GM18909 (cell line): Measurements from ENCODE around the gene ATF6B.
"Not testable (repeated sequence)": the region's sequence is repeated elsewhere in the genome, so short reads cannot be mapped to it uniquely, and the experiment has no call there.

Experiments used
- ATAC-seq: cut with Tn5 transposase; IDR thresholded peaks from one replicate; pipeline ENCODE4 v1.9.1; 2021; ENCODE audit warnings: mild to moderate bottlenecking; ENCODE audit not compliant: unreplicated experiment, poor library complexity

The ATF6B gene

DNA sequence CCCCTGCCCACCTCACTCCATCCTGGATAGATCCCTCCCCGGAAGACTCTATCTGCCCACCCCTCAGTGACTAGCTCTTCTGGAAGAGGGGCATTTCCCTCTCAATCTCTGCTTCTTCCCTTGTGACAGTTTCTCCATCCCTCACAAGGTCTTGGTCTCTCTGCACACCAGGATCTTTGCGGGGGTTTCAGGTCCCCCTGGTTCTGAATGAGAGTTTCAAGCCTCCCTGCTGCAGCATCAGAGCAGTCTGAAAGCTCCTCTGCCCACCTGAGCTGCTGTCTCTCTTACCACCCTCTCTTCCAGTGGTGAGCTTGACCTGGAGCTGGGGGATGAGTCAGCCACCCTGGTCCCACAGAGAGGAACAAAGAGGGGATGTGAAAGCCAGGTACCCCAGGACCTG is 43.3 kb downstream of the ATF6B start:
- no peak for ATAC-seq

- ATAC-seq, result no peak
Observed at GRCh38 chr6:32083812-32084768, 44.0 kb downstream of the ATF6B start.

- no peak for ATAC-seq
Observed at GRCh38 chr6:32082935-32083334, 45.1 kb downstream of the ATF6B start.

DNA sequence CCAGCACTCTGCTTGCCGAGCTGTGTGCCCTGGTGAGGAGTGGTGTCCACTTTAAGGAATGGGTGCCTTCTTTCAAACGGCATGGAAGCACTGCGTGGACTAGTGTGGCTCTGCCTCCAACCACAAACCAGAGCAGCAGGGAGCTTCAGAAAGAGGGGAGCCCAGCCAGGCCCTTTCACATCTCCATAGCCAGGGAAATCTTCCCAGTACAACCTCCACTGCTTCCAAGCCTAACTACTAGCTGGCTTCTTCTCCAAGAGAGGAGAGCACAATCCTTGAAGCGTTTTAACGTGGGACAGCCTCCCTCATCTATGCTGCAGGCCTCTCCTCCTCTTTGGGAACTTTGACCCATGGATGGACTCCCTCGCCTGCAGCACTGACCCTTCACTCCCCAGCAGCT is 45.6 kb downstream of the ATF6B start:
- no peak for ATAC-seq

DNA sequence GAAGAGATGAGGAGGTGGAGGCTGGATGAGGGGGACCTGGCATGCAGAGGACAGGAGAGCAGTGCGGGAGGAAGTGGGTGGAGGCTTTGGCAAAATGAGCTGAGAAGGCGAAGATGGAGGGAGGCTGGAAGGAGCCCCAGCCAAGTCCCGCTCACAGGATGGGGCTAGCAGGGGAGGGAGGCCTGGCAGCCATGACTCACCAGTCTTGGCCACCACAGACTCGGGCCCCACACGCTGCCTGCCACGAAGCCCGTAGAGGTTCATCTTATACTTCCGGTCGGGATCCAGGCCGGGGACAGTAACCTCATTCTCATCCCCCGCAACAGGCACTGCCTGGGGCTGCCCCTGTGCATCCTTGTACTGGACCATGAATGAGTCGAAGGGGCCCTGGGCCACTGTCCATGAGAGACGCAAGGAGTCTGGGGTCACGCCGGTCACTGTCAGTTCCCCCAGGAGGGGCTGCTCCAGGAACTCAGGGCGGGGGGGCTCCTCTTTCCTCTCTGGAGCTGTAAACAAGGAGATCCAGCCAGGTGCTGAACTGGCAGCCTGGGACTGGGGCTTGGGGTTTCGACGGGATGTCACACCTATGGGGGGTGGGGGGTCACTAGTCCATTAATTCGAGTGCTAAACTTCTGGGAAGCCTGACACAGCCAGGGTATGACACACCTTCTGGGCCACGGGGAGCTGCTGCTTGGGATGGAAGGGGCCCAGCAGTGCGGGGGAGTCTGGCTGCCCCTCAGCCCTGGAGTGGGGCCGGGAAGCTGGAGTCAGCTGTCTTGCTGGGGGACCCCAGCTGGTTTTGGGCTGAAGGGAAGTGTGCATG is 46.7 kb downstream of the ATF6B start:
- ATAC-seq, result no peak

GRCh38 chr6:32079566-32080290 is 48.3 kb downstream of the ATF6B start:
- no peak for ATAC-seq

DNA sequence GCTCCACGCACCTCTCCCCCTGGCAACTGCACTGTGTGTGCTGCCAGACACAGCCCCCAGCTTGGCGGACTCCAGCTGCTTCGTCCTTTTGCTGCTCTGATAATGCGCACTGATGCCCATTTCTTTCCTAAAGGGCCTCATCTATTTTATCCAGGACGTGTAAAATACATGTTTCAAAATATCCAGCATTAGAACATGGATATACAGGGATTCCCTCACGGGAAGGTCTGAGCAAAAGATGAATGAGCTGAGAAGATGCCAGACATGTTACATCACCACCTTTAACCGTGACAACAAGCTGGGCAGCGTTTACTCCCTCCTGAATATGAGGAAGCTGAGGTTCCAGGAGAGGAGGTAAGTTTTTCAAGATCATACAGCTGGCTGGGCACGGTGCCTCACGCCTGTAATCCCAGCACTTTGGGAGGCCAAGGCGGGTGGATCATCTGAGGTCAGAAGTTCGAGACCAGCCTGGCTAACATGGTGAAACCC is 51.7 kb downstream of the ATF6B start:
- ATAC-seq, result no peak

DNA sequence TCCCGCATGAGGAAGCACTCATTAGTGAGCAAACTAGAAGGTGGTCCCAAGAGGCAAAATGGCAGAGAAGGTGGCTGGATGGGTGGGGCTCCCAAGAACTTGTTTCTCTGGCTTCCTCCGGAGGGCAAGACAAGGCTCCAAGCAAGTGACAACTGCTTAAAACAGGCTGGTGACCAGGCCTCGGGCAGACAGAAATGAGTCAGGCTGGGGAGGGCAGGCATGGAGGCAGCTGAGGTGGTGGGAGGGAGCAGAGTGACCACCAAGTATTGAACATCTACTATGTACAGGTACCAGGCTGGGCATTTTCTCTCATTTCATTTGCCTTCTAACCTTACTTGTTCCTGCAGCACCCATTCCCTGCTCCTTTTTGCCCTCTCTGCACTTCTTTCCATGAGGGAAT is 52.3 kb downstream of the ATF6B start:
- no peak for ATAC-seq

GRCh38 chr6:32074996-32075532 is 53.0 kb downstream of the ATF6B start:
- no peak for ATAC-seq

- no peak for ATAC-seq
Observed at GRCh38 chr6:32073613-32074012, 54.4 kb downstream of the ATF6B start.

GRCh38 chr6:32073101-32073500 is 54.9 kb downstream of the ATF6B start:
- ATAC-seq, result no peak

DNA sequence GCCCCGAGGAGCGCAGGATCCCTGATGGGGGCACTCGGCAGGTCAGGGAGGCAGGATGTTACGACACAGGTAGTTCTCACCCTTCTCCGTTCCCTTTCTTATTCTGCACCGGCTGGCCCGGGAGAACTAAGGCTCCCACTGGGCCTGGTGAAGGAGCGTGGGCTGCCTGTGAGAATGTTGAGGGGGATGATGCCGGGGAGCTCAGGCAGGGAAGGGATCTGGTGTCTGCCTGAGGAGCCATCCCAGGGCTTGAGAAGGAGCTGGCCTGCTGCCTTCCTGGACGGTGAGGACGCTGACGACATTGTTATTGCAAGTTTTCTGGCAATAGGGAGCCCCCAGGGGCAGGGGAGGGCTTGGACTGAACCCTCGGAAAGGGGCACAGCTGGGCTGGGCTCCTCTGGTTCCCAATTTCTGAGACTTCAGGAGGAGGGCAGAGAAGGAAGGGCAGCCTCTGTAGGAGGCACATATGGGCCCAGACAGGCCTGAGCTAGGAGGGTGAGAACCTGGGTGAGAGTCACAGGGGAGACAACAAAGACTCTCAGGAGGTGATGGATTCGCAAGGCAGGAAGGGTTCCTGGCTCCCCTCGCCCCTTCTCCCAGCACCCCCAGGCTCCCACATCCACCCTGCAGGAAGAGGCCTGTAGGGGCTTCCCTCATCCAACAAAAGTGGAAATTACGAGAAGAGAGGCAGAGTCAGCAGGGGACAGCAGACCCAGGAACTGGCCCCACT is 57.1 kb downstream of the ATF6B start:
- no peak for ATAC-seq

- no peak for ATAC-seq
Observed at GRCh38 chr6:32069878-32070515, 58.0 kb downstream of the ATF6B start.

- no peak for ATAC-seq
Observed at GRCh38 chr6:32069460-32069859, 58.6 kb downstream of the ATF6B start.

- ATAC-seq, result no peak
Observed at GRCh38 chr6:32068867-32069266, 59.2 kb downstream of the ATF6B start.

GRCh38 chr6:32068315-32068714 is 59.7 kb downstream of the ATF6B start:
- not testable (repeated sequence) for ATAC-seq

GRCh38 chr6:32067521-32067920 is 60.5 kb downstream of the ATF6B start:
- not testable (repeated sequence) for ATAC-seq
